Measurements from ENCODE around the gene CCDC117.
"Not testable (repeated sequence)": the region's sequence is repeated elsewhere in the genome, so short reads cannot be mapped to it uniquely, and the experiment has no call there.

Gene CCDC117

GRCh38 chr22:28772633-28773460 lies at the start of gene CCDC117:
CCDC117 (plus strand) TSS chr22:28772695; CDS start chr22:28772850, 155 bp downstream.
- peak; percentile 96 for DNase-seq

GRCh38 chr22:28728002-28728401 lies 44.5 kb upstream of the CCDC117 start:
- no peak for DNase-seq

- no peak for DNase-seq
These were observed 43.7 kb upstream of the CCDC117 start for GRCh38 chr22:28728621-28729313.

GRCh38 chr22:28730179-28730578 lies 42.3 kb upstream of the CCDC117 start:
- DNase-seq, result no peak

GRCh38 chr22:28734393-28734792 lies 38.1 kb upstream of the CCDC117 start:
- no peak for DNase-seq

- DNase-seq, result no peak
These were observed 36.0 kb upstream of the CCDC117 start for GRCh38 chr22:28736301-28737155.

GRCh38 chr22:28737701-28738100 lies 34.8 kb upstream of the CCDC117 start:
- DNase-seq, result no peak

GRCh38 chr22:28738876-28739275 lies 33.6 kb upstream of the CCDC117 start:
- not testable (repeated sequence) for DNase-seq

GRCh38 chr22:28741200-28741784 lies 31.2 kb upstream of the CCDC117 start:
- DNase-seq, result no peak

- DNase-seq, result peak; percentile 98 to 99
These were observed 30.5 kb upstream of the CCDC117 start, which contains the start of the genes CHEK2 and HSCB for GRCh38 chr22:28741785-28742561. CHEK2 (minus strand) TSS chr22:28741820; CDS start chr22:28734721, 7,099 bp downstream. HSCB (plus strand) TSS chr22:28742039; CDS start chr22:28742096, 57 bp downstream.

- no peak for DNase-seq
These were observed 29.9 kb upstream of the CCDC117 start for GRCh38 chr22:28742562-28742962.

- DNase-seq, result no peak
These were observed 28.6 kb upstream of the CCDC117 start for GRCh38 chr22:28743852-28744251.

- DNase-seq, result no peak
These were observed 22.0 kb upstream of the CCDC117 start for GRCh38 chr22:28750471-28750881.

GRCh38 chr22:28754512-28754911 lies 18.0 kb upstream of the CCDC117 start:
- DNase-seq, result not testable (repeated sequence)

- DNase-seq, result no peak
These were observed 12.5 kb upstream of the CCDC117 start for GRCh38 chr22:28759861-28760560.

GRCh38 chr22:28761449-28761755 lies 11.1 kb upstream of the CCDC117 start:
- DNase-seq, result no peak

GRCh38 chr22:28762000-28762399 lies 10.5 kb upstream of the CCDC117 start:
- not testable (repeated sequence) for DNase-seq

- DNase-seq, result no peak
These were observed 5.9 kb upstream of the CCDC117 start for GRCh38 chr22:28766628-28767027.

GRCh38 chr22:28768701-28769393 lies 3.6 kb upstream of the CCDC117 start:
- DNase-seq, result no peak

GRCh38 chr22:28769394-28770085 lies 3.0 kb upstream of the CCDC117 start:
- no peak for DNase-seq

Data from SHP77 (cell line).